Measurements from ENCODE around the gene OIT3. TPM values are rescaled to one million over a fixed set of nuclear protein-coding genes. Genes with fewer than 3 reads are reported as not detected.

OIT3 gene
- total RNA-seq, 1 experiment from 2014 or later, result 1.4 TPM

DNA sequence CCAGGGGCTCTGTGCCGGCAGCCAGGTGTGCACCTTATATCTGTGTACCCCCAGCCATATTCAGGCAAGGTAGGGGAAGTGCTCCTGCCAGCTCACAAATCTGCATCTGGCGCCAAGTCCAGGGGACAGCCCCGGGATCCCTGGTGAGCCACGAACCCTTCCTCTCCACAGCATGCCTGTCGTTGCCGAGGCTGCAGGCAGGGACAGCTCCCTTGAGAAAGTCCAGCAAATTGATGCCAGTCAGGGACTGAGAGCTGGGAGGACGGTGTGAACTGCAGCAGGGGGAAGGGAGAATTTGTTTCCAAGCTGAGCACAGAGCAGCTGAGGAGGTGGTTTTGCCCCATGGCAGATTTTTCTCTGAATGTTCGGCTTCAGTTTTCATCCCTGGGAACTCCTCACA lies 60.1 kb downstream of the OIT3 start:
- intact Hi-C loops (cut with micrococcal nuclease; ENCODE audit: unreplicated experiment), result no loop called here
- H3K4me3 Mint-ChIP-seq (ENCODE audit: low read depth, unreplicated experiment), result no peak overlapping the region
- no peaks in the 10 kb centered on the region for H3K27me3 Mint-ChIP-seq (ENCODE audit: unreplicated experiment)
- BruUV-seq (replicated peaks), result no TSS peak
- TF ChIP-seq, protein P1, sequence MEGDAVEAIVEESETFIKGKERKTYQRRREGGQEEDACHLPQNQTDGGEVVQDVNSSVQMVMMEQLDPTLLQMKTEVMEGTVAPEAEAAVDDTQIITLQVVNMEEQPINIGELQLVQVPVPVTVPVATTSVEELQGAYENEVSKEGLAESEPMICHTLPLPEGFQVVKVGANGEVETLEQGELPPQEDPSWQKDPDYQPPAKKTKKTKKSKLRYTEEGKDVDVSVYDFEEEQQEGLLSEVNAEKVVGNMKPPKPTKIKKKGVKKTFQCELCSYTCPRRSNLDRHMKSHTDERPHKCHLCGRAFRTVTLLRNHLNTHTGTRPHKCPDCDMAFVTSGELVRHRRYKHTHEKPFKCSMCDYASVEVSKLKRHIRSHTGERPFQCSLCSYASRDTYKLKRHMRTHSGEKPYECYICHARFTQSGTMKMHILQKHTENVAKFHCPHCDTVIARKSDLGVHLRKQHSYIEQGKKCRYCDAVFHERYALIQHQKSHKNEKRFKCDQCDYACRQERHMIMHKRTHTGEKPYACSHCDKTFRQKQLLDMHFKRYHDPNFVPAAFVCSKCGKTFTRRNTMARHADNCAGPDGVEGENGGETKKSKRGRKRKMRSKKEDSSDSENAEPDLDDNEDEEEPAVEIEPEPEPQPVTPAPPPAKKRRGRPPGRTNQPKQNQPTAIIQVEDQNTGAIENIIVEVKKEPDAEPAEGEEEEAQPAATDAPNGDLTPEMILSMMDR (IDR thresholded peaks at IDR 0.05; ENCODE audit: unreplicated experiment), result no peak
- CTCF ChIA-PET, result no interaction called here
- no peaks in the 10 kb centered on the region for H3K36me3 Mint-ChIP-seq (ENCODE audit: insufficient read depth, unreplicated experiment)
- no peaks in the 10 kb centered on the region for H3K9me3 Mint-ChIP-seq (ENCODE audit: low read depth, unreplicated experiment)
- H3K4me1 Mint-ChIP-seq (ENCODE audit: low read depth, unreplicated experiment), result no peaks in the 10 kb centered on the region
- H3K27ac Mint-ChIP-seq (ENCODE audit: unreplicated experiment), result no peak overlapping the region
- DNase-seq, result no peak

DNA sequence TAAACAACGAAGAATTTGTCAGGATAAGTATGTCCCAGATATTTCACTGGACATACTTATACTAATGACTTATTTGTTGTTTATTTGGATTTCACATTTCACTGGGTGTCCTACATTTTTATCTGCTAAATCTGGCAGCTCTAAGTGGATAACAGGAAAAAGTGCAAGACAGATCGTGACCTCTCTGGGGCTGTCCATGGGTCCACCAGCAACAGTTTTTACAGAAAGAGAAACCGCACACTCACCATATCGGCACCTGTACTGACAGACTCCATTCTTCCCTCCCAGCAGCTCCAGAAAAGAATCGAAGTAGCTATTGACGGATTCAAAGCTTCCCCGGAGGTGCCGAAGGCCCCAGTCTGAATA lies 60.7 kb downstream of the OIT3 start:
- Mint-ChIP-seq H3K9me3 (ENCODE audit: low read depth, unreplicated experiment) (no peaks in the 10 kb centered on the region), H3K27me3 (ENCODE audit: unreplicated experiment) (no peaks in the 10 kb centered on the region), H3K36me3 (ENCODE audit: insufficient read depth, unreplicated experiment) (no peaks in the 10 kb centered on the region), H3K4me1 (ENCODE audit: low read depth, unreplicated experiment) (no peaks in the 10 kb centered on the region), H3K4me3 (ENCODE audit: low read depth, unreplicated experiment) (no peak overlapping the region), H3K27ac (ENCODE audit: unreplicated experiment) (no peak overlapping the region)
- no peak for DNase-seq
- TF ChIP-seq, protein P1 (IDR thresholded peaks at IDR 0.05; ENCODE audit: unreplicated experiment), result no peak
- intact Hi-C loops (cut with micrococcal nuclease; ENCODE audit: unreplicated experiment), result no loop called here
- no TSS peak for BruUV-seq (replicated peaks)
- CTCF ChIA-PET, result no interaction called here

DNA sequence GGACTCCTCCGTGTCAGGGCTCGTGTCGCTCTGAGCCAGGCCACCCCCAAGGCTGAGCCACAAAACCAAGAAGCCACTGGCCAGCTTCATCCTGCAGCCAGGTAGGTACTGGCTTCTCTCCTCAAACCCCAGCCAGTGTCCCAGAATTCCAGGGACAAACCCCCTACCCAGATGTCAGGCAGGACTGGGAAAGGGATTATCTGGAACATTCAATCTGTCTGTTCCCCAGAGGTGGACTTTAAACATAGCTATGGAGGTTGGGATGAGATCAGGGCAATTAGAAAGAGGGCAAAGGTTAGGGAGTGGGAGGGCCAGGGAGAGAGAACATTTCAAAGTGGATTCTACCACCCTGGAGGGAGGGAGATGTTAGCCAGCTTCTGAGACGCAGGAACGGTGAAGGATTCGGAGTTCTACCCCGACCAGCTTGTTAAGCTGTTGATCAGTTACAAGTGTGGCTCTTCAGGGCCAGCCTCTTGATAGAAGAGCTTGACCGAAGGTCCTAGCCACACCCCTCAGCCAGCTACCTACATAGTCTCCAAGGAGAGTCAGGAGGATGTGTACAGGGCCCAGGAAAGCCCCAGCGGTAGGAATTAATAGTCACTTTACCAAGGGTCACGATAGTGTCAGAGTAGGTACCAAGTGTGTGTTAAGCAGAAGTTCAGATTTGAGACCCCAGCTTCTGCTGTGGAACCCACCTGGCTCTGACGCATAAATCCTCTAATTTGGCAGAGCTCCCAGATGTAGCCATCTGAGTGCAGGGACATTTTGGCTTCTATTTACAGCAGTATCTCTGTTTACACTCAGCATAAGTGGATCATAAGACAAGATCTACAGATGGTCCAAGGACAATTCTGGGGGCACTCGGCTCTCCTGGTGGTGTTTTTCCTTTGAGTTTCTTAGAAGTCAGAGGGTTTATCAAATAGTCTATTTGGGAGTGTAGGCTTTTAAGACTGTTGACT lies 61.3 kb downstream of the OIT3 start, which contains the start of gene PLA2G12B:
Gene PLA2G12B (minus strand): TSS at position 211 of the 959 bp plus-strand sequence. CDS start 121 bp downstream, at position 90.
- H3K27ac Mint-ChIP-seq (ENCODE audit: unreplicated experiment), result no peak within 1 kb of the TSS
- DNase-seq, result no peak
- H3K4me1 Mint-ChIP-seq (ENCODE audit: low read depth, unreplicated experiment), result no peaks in the 10 kb centered on the region
- TF ChIP-seq, protein P1 (IDR thresholded peaks at IDR 0.05; ENCODE audit: unreplicated experiment), result no peak
- no TSS peak for BruUV-seq (replicated peaks)
- CTCF ChIA-PET, result no interaction called here
- no peaks in the 10 kb centered on the region for H3K36me3 Mint-ChIP-seq (ENCODE audit: insufficient read depth, unreplicated experiment)
- intact Hi-C loops (cut with micrococcal nuclease; ENCODE audit: unreplicated experiment), result no loop called here
- H3K9me3 Mint-ChIP-seq (ENCODE audit: low read depth, unreplicated experiment), result no peaks in the 10 kb centered on the region
- no peak within 1 kb of the TSS for H3K4me3 Mint-ChIP-seq (ENCODE audit: low read depth, unreplicated experiment)
- H3K27me3 Mint-ChIP-seq (ENCODE audit: unreplicated experiment), result no peaks in the 10 kb centered on the region

DNA sequence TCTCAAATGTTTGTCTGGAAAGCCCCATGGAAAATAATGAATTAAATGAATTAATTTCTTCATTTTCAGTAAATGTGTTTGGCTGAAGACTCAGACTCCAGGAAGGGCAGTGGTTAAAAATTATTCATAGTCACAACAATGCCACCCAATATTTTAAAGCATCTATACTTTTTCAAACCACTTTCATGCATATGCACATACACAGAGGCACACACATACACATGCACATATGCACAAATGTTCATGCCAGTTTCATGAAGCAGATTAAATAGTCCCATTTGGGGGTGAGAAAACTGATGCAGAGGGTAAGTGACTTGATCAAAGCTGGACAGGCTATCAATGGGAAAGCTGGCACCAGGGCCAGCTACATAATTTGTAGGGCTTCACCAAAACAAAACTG lies 62.5 kb downstream of the OIT3 start:
- CTCF ChIA-PET, result no interaction called here
- TF ChIP-seq, protein P1 (IDR thresholded peaks at IDR 0.05; ENCODE audit: unreplicated experiment), result no peak
- H3K36me3 Mint-ChIP-seq (ENCODE audit: insufficient read depth, unreplicated experiment), result no peaks in the 10 kb centered on the region
- BruUV-seq (replicated peaks), result no TSS peak
- intact Hi-C loops (cut with micrococcal nuclease; ENCODE audit: unreplicated experiment), result no loop called here
- H3K4me1 Mint-ChIP-seq (ENCODE audit: low read depth, unreplicated experiment), result no peaks in the 10 kb centered on the region
- no peak overlapping the region for H3K4me3 Mint-ChIP-seq (ENCODE audit: low read depth, unreplicated experiment)
- H3K27me3 Mint-ChIP-seq (ENCODE audit: unreplicated experiment), result no peaks in the 10 kb centered on the region
- no peak overlapping the region for H3K27ac Mint-ChIP-seq (ENCODE audit: unreplicated experiment)
- no peak for DNase-seq
- no peaks in the 10 kb centered on the region for H3K9me3 Mint-ChIP-seq (ENCODE audit: low read depth, unreplicated experiment)
